GOT3 (cell line): ENCODE data around the gene METTL3.
"Not testable (repeated sequence)": the region's sequence is repeated elsewhere in the genome, so short reads cannot be mapped to it uniquely, and the experiment has no call there.

Experiments used
- DNase-seq: peaks from one replicate; lab custom pipeline; 2025; ENCODE audit warnings: mixed read lengths; lab: John Stamatoyannopoulos, UW

The METTL3 gene

GRCh38 chr14:21510735-21511657 lies at the start of gene METTL3:
TSS of gene METTL3 (minus strand) at chr14:21511340. CDS start at chr14:21511223, 117 bp downstream.
- DNase-seq = peak; percentile 76

DNA sequence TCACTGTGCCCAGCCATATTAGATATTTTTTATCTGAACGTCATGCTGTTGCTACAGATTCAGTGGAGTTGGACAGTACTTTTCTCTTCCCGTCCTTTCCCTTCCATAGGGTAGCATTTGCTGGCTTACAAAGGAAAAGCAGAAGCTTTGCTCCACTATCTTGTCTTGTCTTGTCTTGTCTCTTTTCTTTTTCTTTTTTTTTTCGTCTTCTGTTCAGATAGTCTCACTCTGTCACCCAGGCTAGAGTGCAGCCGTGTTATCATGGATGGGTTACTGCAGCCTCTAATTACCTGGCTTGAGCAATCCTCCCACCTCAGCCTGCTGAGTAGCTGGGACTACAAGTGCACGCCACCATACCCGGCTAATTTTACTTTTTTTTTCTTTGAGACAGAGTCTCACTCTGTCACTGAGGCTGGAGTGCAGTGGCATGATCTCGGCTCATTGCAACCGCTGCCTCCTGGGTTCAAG lies 47.6 kb upstream of the METTL3 start:
- no peak for DNase-seq

- no peak for DNase-seq
These were observed 46.2 kb upstream of the METTL3 start for GRCh38 chr14:21557084-21557901.

GRCh38 chr14:21556378-21557083 lies 45.4 kb upstream of the METTL3 start:
- no peak for DNase-seq

DNA sequence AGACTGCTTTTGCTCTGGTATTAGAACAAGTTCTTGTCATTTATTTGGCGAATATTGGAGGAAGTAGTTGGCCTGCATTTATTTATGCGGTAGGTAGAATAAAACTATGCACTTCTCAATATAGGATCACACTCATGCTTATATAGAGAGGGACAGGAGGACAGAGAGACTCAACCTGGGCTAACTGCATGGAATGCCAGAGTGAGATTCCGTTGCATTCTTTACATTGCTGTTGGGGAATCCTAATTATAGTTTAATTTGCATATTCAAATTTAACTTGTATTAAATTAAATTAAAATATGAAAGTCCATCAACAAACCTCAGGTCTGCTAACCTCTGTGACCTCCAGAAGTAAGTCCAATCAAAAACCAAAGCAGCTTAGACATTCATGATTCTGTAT lies 42.1 kb upstream of the METTL3 start:
- no peak for DNase-seq

DNA sequence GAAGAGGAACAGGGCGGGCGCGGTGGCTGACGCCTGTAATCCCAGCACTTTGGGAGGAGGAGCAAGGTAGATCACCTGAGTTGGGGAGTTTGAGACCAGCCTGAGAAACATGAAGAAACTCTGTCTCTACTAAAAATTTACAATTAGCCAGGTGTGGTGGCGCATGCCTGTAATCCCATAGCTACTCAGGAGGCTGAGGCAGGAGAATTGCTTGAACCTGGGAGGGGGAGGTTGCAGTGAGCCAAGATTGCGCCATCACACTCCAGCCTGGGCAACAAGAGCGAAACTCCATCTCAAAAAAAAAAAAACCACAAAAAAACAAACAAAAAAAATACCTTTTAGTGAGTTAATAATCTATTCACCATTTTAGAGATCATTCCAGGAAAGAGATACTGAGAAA lies 33.4 kb upstream of the METTL3 start:
- DNase-seq = not testable (repeated sequence)

- no peak for DNase-seq
These were observed 32.8 kb upstream of the METTL3 start for GRCh38 chr14:21543963-21544362.

DNA sequence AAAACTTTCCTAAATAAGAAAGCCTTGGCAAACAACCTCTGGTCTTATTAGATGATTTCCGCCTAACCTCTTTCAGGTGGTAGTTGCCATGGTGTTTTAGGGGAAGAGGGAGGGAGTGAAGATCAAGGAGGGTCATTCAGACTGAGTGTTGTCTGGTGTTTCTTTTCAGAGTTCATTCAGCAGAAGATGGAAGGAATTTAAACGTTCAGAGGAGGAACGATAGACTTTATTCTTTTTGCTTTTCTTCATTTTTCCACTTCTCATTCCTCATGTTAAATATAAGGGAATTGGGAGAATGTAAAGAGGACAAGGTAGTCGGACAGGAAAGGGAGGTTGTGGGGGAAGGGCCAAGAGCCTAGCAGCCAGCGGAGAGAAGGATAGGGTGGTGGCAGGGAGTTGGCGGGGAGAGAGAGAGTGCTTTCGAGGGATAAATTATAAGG lies 32.4 kb upstream of the METTL3 start:
- DNase-seq = no peak

- DNase-seq = no peak
These were observed 30.4 kb upstream of the METTL3 start for GRCh38 chr14:21541413-21542074.

DNA sequence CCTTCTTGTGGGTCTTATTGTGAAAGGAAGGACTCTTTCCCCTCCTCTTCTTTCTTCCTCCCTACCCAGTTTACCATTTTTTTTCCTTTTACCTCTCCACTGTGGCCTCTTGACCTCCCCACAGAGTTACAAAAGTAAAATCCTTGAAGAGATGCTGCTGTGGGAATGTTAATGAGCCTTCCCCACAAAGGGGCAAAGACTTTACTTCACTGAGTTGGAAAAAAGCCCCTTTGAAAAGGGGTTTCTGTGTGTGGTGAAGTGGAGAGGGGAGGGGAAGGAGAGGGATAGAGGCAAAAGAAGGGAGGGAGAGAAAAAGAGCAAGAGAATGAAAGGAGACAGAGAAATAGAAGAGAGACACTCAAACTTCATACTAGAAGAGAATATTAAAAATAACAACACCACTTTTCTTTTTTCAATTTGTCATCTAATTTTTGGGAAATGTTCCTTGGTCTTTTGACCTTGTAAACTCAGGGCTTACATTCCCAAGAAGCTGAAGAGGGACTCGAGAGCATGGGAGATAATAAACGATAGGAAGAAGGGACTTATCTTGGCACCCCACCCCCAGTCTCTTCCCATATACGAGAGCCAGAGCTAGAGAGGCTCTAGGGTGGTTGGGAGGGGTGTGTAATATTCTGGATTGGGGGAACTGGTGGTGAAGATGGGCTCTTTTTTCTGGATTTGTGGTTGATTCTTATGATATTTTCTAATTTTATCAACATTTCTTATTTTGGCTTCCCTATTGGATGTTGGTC lies 28.2 kb upstream of the METTL3 start:
- DNase-seq = no peak

DNA sequence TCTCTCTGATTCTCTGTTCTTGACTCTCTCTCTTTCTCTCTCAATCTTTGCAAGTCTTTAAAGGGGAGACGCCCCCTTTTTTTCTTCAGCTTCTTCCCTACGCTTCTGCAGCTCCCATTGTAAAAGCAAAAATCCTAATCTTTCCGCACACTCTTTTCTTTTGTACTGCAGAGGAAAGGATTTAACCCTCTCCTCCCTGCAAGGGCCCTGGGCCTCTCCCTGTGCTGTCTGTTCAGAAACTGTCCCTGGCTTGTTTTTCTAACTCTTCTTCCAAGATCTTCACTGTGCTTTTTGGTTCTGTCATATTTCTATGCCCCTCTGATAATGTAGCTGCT lies 25.9 kb upstream of the METTL3 start:
- DNase-seq = no peak

DNA sequence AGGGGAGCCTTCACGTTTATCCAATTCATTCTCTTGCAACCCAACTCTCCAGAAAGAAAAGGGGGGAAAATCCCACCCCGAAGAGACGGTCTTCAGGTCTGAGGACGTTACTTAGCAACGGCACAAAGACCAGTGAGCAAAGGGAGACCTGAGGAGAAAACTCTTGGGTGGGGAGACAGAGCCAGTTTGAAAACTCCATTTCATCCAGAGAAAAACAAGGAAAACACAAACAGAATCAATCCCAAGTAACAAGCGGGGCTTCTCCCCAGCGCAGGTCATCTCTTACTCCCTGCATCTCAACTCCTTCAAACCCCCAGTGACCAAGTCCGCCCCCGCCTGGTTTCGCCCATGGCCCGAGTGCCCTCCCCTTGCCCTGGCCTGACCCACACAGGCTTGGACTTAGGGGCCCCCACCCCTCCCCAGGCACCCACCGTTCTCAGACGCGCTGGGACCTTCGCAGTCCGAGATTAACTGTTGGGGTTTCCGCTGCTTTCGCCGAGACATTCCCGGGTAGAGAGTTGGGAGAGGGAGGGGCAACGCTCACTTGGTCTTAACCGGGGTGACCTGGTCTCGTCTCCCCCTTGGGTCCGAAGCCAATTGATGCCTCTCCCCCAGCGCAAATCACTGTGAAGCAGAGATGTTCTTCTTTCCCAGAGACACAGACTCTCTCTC lies 25.4 kb upstream of the METTL3 start:
- no peak for DNase-seq

GRCh38 chr14:21535545-21536417 lies 24.6 kb upstream of the METTL3 start:
- DNase-seq = no peak

GRCh38 chr14:21534576-21534975 lies 23.4 kb upstream of the METTL3 start:
- no peak for DNase-seq

GRCh38 chr14:21533294-21533693 lies 22.2 kb upstream of the METTL3 start:
- DNase-seq = no peak

- no peak for DNase-seq
These were observed 18.4 kb upstream of the METTL3 start for GRCh38 chr14:21529515-21529914.

- DNase-seq = no peak
These were observed 17.5 kb upstream of the METTL3 start for GRCh38 chr14:21528381-21529348.

GRCh38 chr14:21527318-21527679 lies 16.2 kb upstream of the METTL3 start:
- DNase-seq = no peak
